Lower leg skin (tissue), 3 donors: ENCODE results near the gene METTL21A.

Experiments
- CTCF ChIP-seq, 3 donors: fragments of 450-650 bp; IDR thresholded peaks; one replicate each; pipeline ENCODE4 v1.5.1; 2016; ENCODE audit warnings: antibody characterized with exemption in 3 of 3, mild to moderate bottlenecking in 3 of 3, moderate library complexity in 2 of 3
- POLR2A ChIP-seq, 2 donors: fragments of 450-650 bp; IDR thresholded peaks; one replicate each; pipeline ENCODE4 v1.6.1; 2016 to 2017; ENCODE audit warnings: antibody characterized with exemption in 2 of 2, mild to moderate bottlenecking in 1 of 2, moderate library complexity in 1 of 2

GRCh38 chr2:207643892-207644291, 18.7 kb upstream of the METTL21A start:
- TF ChIP-seq CTCF (IDR thresholded peaks at IDR 0.05) (no peak), POLR2A (IDR thresholded peaks at IDR 0.05) (no peak)
